Left lung (tissue), 10 donors: ENCODE measurements around the gene DCP1B. TPM values are rescaled to one million over a fixed set of nuclear protein-coding genes. Genes with fewer than 3 reads are reported as not detected.

ENCODE experiments used
- ATAC-seq: fragments of 200-7000 bp; cut with Tn5 transposase; one replicate; pipeline ENCODE4 v1.9.1; 2020; ENCODE audit warnings: moderate library complexity
- DNase-seq, 4 donors: peaks; one replicate each; pipeline ENCODE4 v3.0.0-alpha.2; 2013 to 2020
- H3K27ac ChIP-seq, 2 donors: fragments of 200-600 bp; sonication (generic) in 1 of 2; one replicate each; pipeline versions ENCODE4 v1.5.0 to v1.8.0; 2020 to 2021
- H3K27me3 ChIP-seq, 2 donors: fragments of 200-600 bp; sonication (generic) in 1 of 2; one replicate each; pipeline versions ENCODE4 v1.5.0 to v1.8.0; 2020 to 2021
- H3K36me3 ChIP-seq, 2 donors: fragments of 200-600 bp; sonication (generic) in 1 of 2; one replicate each; pipeline versions ENCODE4 v1.5.0 to v1.8.0; 2020 to 2021
- H3K4me1 ChIP-seq, 2 donors: fragments of 200-600 bp; one replicate each; pipeline ENCODE4 v1.8.0; 2021
- H3K4me3 ChIP-seq, 2 donors: fragments of 200-600 bp; sonication (generic) in 1 of 2; one replicate each; pipeline versions ENCODE4 v1.5.0 to v1.8.0; 2020 to 2021; ENCODE audit warnings: mild to moderate bottlenecking in 1 of 2
- H3K9me3 ChIP-seq, 2 donors: fragments of 200-600 bp; sonication (generic) in 1 of 2; one replicate each; pipeline versions ENCODE4 v1.5.0 to v1.8.0; 2020 to 2021
- intact Hi-C, 2 donors: fragments of 100-400 bp; cut with DNase I; formaldehyde crosslinking; loops; one replicate each; pipeline versions ENCODE4 v1.11.2 to v1.14.2; 2022
- polyA plus RNA-seq, 6 donors: library from polyadenylated mRNA; unstranded; fragments of 120-200 nt; gene quantifications; one replicate each; pipeline ENCODE4 v1.2.1, GENCODE V29; 2013; ENCODE audit not compliant: insufficient read length in 6 of 6
- total RNA-seq, 2 donors: library from RNA; stranded (reverse); fragmentation: NEBNext Ultra II Directional; extraction: Animal tissue kit (Norgen Biotek cat#: 25700); gene quantifications; one replicate each; pipeline ENCODE4 v1.2.1, GENCODE V29; 2021
- TF ChIP-seq, protein P1 (sequence below), 2 donors: fragments of 200-600 bp; sonication (generic) in 1 of 2; IDR thresholded peaks; one replicate each; pipeline versions ENCODE4 v1.5.0 to v1.8.0; 2021; ENCODE audit warnings: antibody characterized with exemption in 2 of 2
- donor health status: DM: no; HTN: yes; CAD: no.
- donor health status: DM: no; HTN: no; CAD: no.

DCP1B gene
- total and polyA plus RNA-seq, 8 donors: 9.8 to 33.4 (median 28.5) TPM

GRCh38 chr12:2013527-2014223 is 9.4 kb upstream of the DCP1B start:
- peak overlapping the region; percentile 39 to 66 for H3K27ac ChIP-seq
- peak in 1 of 4 donors; percentile 72 for DNase-seq
- no peaks in the 10 kb centered on the region for H3K27me3 ChIP-seq
- no peak overlapping the region for H3K4me3 ChIP-seq
- peaks cover 0 to 4% of the 10 kb centered on the region in 2 donors for H3K4me1 ChIP-seq
- ATAC-seq: peak; percentile 62
- H3K9me3 ChIP-seq: no peaks in the 10 kb centered on the region
- intact Hi-C loops: no loop called here
- H3K36me3 ChIP-seq: no peaks in the 10 kb centered on the region
- TF ChIP-seq, protein P1, sequence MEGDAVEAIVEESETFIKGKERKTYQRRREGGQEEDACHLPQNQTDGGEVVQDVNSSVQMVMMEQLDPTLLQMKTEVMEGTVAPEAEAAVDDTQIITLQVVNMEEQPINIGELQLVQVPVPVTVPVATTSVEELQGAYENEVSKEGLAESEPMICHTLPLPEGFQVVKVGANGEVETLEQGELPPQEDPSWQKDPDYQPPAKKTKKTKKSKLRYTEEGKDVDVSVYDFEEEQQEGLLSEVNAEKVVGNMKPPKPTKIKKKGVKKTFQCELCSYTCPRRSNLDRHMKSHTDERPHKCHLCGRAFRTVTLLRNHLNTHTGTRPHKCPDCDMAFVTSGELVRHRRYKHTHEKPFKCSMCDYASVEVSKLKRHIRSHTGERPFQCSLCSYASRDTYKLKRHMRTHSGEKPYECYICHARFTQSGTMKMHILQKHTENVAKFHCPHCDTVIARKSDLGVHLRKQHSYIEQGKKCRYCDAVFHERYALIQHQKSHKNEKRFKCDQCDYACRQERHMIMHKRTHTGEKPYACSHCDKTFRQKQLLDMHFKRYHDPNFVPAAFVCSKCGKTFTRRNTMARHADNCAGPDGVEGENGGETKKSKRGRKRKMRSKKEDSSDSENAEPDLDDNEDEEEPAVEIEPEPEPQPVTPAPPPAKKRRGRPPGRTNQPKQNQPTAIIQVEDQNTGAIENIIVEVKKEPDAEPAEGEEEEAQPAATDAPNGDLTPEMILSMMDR (IDR thresholded peaks at IDR 0.05): no peak

GRCh38 chr12:2013086-2013485 is 8.8 kb upstream of the DCP1B start:
- Histone ChIP-seq H3K27ac (no peak overlapping the region), H3K4me1 (peaks cover 0 to 4% of the 10 kb centered on the region in 2 donors), H3K36me3 (no peaks in the 10 kb centered on the region), H3K27me3 (no peaks in the 10 kb centered on the region), H3K9me3 (no peaks in the 10 kb centered on the region), H3K4me3 (no peak overlapping the region)
- no peak for ATAC-seq
- no peak for DNase-seq
- TF ChIP-seq, protein P1 (IDR thresholded peaks at IDR 0.05): no peak
- intact Hi-C loops: no loop called here

GRCh38 chr12:2011643-2012607 is 7.7 kb upstream of the DCP1B start:
- intact Hi-C loops: no loop called here
- H3K27ac ChIP-seq: no peak overlapping the region

GRCh38 chr12:2009623-2010022 is 5.4 kb upstream of the DCP1B start:
- Histone ChIP-seq H3K27me3 (no peaks in the 10 kb centered on the region), H3K4me1 (peaks cover 0 to 4% of the 10 kb centered on the region in 2 donors), H3K9me3 (no peaks in the 10 kb centered on the region), H3K27ac (no peak overlapping the region), H3K4me3 (no peak overlapping the region), H3K36me3 (no peaks in the 10 kb centered on the region)
- DNase-seq (no peak), ATAC-seq (no peak)
- TF ChIP-seq, protein P1 (IDR thresholded peaks at IDR 0.05): no peak
- intact Hi-C loops: no loop called here

More at GRCh38 chr12:2011643-2012607, 7.7 kb upstream of the DCP1B start:
- Histone ChIP-seq H3K27me3 (no peaks in the 10 kb centered on the region), H3K36me3 (no peaks in the 10 kb centered on the region), H3K4me3 (no peak overlapping the region), H3K9me3 (no peaks in the 10 kb centered on the region), H3K4me1 (peaks cover 0 to 4% of the 10 kb centered on the region in 2 donors)
- DNase-seq: no peak
- TF ChIP-seq, protein P1 (IDR thresholded peaks at IDR 0.05): no peak
- no peak for ATAC-seq

DNA sequence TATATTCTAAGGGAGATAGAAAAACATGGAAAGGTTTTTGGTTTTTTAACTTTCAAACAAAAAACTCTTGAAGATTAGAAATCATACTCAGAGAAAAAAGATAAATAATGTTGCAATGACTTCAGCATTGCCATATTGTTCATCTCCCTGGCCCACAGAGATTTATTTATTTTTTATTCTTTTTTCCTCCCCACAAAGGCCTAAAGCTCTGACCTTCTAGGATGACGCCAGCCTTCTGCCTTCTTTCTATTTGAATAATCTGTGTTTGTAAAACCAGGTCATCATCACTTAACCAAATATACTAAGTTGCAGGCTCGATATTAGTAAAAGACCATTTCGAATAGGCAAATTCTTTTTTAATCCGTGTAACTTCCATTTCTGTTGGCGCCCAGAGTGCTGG is 4.4 kb upstream of the DCP1B start:
- Histone ChIP-seq H3K36me3 (no peaks in the 10 kb centered on the region), H3K4me3 (no peak overlapping the region), H3K27ac (no peak overlapping the region), H3K27me3 (no peaks in the 10 kb centered on the region), H3K4me1 (peaks cover 0 to 2% of the 10 kb centered on the region in 2 donors), H3K9me3 (no peaks in the 10 kb centered on the region)
- intact Hi-C loops: no loop called here
- TF ChIP-seq, protein P1 (IDR thresholded peaks at IDR 0.05): no peak
- DNase-seq (no peak), ATAC-seq (no peak)
